GM10847 (cell line): ENCODE data around the gene NKX1-2.

Experiments used
- POLR2A ChIP-seq: IDR thresholded peaks from 2 replicates; pipeline ENCODE4 v1.6.1; 2011; ENCODE audit not compliant: insufficient read length; ENCODE audit errors: extremely low read depth

Gene NKX1-2

DNA sequence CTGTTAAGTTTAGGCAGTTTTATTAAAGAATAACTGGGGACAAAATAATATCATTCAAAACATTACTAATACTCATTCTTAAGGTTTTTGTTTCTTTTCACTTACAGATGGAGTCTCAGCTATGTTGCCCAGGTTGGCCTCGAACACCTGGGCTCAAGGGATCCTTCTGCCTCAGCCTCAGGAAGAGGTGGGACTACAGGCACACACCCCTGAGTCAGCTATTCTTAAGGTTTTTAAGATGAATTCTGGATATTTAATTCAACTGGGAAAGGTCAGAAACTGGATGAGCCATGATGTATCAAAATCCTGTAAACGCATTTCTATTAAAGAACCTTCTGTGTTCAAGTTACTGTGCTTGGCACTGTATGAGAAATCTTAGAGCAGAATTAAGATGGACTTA, 34.6 kb downstream of the NKX1-2 start:
- TF ChIP-seq POLR2A = no peak

DNA sequence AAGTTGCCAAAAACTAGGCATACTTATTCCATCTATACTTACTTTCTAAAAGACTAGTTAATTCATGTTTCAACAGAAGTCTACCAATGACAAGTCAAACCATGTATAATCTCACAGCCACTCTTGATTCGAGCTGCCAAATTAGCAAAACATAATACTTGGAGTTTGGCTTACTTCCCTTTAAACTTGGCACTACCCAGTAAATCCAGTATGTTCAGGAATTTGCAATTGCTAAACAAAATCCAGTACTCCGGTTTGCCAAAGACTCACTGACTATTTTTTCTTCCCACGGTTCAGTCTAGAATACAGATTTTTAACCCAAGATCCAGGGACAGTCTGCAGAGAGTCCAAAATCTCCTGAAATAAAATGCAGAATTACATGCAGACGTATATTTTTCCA, 35.8 kb downstream of the NKX1-2 start:
- no peak for TF ChIP-seq POLR2A

DNA sequence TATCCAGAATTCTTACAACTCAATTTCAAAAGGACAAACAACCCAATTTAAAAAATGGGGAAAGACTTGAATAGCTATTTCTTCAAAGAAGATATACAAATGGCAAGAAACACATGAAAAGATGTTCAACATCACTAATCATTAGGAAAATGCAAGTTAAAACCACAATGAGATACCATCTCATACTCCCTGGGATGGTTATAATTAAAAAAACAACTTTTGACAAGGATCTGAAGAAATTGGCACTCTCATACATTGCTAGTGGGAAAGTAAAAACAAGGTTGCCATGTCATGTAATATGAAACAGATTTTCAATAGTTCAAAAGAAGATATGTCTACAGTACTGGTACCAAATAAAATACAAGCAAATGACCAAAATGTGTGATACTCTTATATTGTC, 40.1 kb downstream of the NKX1-2 start:
- TF ChIP-seq POLR2A = no peak

DNA sequence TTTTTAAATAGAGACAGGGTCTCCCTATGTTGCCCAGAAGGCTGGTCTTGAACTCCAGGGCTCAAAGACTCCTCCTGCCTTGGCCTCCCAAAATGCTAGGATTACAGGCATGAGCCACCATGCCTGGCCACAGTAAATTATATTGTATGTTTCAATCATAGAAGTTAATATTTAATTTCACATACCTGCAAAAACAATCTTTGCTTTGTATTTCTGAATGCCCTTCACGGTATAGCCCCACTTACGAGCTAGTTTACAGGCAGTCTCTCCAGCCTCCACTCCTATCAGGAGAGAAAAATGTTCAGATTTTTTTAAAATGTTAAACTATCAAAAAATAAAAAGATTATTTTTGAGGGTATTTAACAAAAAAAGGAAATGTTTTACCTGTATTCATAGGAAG, 41.5 kb downstream of the NKX1-2 start:
- TF ChIP-seq POLR2A = no peak

DNA sequence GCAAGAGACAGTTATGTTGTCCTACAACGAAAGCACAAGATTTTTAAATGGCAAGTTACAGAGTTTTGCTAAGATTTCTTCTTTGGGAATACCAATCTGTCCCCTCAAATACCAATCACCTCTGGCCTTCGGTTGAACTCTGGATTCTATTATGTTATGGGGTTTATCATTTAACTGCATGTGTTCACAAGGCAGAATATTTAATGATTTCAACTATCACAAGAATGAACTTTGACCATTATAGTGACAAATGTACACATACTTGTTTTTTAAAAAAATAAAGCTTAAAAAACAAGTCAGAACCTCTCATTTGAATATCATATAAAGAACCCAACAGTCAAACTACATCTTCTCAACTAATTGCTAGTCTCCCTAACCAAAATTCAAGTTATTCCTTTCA, 42.4 kb downstream of the NKX1-2 start:
- TF ChIP-seq POLR2A = no peak

DNA sequence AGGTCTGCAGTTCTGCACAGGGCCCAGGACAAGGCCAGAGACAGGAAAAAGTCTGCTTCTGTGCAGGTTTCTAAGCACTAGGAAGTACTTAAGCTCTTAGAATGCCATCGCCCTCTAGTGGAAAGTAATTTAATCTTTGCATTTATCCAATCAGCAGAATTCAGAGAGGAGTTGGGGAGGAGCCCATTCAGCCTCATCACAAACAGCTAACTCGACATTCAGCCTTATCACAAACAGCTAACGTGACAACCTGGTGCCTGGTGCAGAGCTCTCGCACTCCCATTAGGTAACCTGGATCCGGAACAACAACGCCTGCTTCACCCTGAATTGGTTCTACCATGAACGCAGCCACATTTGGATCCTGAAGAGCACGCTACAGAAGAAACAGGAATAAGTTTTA, 46.3 kb downstream of the NKX1-2 start:
- TF ChIP-seq POLR2A = no peak

DNA sequence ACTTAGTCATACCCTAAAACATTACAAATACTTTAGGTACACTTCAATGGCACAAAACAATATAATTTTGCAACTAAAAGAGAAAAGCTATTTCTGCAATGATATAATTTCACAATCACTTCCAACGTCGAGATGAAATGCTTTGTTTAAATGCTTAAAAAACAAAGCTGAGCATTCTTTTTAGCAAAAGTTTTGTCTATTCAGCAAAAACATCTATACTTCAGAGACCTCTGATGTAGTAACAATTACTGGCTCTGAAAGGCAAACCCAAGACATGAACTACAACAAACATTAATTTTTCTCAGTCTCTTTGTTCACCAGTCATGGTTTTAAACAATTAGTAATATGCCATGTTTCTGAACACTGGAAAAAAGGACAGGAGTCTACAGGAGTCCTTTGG, 47.6 kb downstream of the NKX1-2 start:
- no peak for TF ChIP-seq POLR2A

DNA sequence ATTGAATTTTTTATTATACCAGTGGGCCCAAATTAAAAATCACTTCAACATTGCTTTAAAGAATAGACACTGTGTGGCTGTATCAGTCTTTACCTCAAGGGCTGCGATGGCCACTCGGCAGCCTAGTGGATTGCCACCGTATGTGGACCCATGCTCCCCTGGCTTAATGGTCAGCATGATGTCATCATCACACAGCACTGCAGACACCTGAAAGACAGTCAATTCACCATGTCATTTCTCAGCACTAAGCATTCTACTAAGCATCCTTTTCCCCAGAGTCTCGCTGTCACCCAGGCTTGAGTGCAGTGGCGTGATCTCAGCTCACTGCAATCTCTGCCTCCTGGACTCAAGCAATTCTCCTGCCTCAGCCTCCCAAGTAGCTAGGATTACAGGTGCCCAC, 48.2 kb downstream of the NKX1-2 start:
- no peak for TF ChIP-seq POLR2A
